Measurements from ENCODE around the gene CYP4A22. TPM values are rescaled to one million over a fixed set of nuclear protein-coding genes. Genes with fewer than 3 reads are reported as not detected.

The CYP4A22 gene
- total and polyA plus RNA-seq, 2 experiments from 2014 or later: not detected

DNA sequence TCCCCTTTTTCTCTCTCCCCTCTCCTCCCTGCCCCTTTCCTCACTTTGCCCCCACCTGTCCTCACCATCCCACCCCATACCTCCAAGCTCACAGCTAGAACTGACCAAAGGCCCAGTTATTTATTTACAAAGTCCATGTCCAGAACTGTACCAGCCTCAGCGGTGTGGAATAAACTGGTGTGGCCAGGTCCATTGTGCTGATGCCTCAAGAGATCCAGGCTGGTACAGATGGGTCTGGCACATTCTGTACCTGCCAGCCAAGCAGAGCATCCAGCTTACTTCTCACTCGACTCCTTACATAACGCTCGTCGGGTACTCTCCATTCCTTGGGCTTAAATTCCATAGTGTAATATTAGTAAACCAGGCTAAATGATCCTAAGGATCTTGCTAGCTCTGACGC lies 40.8 kb downstream of the CYP4A22 start (continued):
- TF ChIP-seq, protein P1, sequence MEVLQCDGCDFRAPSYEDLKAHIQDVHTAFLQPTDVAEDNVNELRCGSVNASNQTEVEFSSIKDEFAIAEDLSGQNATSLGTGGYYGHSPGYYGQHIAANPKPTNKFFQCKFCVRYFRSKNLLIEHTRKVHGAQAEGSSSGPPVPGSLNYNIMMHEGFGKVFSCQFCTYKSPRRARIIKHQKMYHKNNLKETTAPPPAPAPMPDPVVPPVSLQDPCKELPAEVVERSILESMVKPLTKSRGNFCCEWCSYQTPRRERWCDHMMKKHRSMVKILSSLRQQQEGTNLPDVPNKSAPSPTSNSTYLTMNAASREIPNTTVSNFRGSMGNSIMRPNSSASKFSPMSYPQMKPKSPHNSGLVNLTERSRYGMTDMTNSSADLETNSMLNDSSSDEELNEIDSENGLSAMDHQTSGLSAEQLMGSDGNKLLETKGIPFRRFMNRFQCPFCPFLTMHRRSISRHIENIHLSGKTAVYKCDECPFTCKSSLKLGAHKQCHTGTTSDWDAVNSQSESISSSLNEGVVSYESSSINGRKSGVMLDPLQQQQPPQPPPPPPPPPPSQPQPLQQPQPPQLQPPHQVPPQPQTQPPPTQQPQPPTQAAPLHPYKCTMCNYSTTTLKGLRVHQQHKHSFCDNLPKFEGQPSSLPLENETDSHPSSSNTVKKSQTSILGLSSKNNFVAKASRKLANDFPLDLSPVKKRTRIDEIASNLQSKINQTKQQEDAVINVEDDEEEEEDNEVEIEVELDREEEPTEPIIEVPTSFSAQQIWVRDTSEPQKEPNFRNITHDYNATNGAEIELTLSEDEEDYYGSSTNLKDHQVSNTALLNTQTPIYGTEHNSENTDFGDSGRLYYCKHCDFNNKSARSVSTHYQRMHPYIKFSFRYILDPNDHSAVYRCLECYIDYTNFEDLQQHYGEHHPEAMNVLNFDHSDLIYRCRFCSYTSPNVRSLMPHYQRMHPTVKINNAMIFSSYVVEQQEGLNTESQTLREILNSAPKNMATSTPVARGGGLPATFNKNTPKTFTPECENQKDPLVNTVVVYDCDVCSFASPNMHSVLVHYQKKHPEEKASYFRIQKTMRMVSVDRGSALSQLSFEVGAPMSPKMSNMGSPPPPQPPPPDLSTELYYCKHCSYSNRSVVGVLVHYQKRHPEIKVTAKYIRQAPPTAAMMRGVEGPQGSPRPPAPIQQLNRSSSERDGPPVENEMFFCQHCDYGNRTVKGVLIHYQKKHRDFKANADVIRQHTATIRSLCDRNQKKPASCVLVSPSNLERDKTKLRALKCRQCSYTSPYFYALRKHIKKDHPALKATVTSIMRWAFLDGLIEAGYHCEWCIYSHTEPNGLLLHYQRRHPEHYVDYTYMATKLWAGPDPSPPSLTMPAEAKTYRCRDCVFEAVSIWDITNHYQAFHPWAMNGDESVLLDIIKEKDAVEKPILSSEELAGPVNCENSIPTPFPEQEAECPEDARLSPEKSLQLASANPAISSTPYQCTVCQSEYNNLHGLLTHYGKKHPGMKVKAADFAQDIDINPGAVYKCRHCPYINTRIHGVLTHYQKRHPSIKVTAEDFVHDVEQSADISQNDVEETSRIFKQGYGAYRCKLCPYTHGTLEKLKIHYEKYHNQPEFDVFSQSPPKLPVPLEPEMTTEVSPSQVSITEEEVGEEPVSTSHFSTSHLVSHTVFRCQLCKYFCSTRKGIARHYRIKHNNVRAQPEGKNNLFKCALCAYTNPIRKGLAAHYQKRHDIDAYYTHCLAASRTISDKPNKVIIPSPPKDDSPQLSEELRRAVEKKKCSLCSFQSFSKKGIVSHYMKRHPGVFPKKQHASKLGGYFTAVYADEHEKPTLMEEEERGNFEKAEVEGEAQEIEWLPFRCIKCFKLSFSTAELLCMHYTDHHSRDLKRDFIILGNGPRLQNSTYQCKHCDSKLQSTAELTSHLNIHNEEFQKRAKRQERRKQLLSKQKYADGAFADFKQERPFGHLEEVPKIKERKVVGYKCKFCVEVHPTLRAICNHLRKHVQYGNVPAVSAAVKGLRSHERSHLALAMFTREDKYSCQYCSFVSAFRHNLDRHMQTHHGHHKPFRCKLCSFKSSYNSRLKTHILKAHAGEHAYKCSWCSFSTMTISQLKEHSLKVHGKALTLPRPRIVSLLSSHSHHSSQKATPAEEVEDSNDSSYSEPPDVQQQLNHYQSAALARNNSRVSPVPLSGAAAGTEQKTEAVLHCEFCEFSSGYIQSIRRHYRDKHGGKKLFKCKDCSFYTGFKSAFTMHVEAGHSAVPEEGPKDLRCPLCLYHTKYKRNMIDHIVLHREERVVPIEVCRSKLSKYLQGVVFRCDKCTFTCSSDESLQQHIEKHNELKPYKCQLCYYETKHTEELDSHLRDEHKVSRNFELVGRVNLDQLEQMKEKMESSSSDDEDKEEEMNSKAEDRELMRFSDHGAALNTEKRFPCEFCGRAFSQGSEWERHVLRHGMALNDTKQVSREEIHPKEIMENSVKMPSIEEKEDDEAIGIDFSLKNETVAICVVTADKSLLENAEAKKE (CRISPR knock-in tag; IDR thresholded peaks at IDR 0.05): no peak

DNA sequence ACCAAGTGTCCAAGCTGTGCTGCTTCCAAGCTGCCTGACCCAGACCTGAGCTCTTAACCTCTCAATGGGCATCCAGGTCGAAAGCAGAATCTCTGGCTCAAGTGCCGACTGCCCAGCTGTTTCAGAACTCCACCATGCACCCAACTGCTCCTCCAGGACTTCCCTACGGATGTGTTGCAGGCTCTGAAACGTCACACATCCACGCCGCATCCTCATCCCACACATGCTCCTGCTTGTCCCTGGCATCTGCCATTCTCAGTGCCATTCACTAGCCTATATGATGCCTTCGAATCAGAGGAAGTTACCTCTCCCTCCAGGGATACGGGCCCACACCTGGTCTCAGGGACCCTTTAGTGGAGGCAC lies 41.4 kb downstream of the CYP4A22 start:
- H3K27me3 ChIP-seq (ENCODE audit: insufficient read depth): peaks cover 15% of the 10 kb centered on the region
- peaks cover 8% of the 10 kb centered on the region for H3K4me1 ChIP-seq (ENCODE audit: insufficient read depth)
- peak overlapping the region; percentile 86 for H3K27ac Mint-ChIP-seq
- peak overlapping the region; percentile 87 for H3K4me2 ChIP-seq
- H3K27ac ChIP-seq (ENCODE audit: low read depth): no peak overlapping the region
- peak overlapping the region; percentile 56 for H3K4me3 ChIP-seq
- no peak for TF ChIP-seq NANOG (IDR thresholded peaks at IDR 0.05; ENCODE audit: borderline replicate concordance)
- TF ChIP-seq, protein P2, sequence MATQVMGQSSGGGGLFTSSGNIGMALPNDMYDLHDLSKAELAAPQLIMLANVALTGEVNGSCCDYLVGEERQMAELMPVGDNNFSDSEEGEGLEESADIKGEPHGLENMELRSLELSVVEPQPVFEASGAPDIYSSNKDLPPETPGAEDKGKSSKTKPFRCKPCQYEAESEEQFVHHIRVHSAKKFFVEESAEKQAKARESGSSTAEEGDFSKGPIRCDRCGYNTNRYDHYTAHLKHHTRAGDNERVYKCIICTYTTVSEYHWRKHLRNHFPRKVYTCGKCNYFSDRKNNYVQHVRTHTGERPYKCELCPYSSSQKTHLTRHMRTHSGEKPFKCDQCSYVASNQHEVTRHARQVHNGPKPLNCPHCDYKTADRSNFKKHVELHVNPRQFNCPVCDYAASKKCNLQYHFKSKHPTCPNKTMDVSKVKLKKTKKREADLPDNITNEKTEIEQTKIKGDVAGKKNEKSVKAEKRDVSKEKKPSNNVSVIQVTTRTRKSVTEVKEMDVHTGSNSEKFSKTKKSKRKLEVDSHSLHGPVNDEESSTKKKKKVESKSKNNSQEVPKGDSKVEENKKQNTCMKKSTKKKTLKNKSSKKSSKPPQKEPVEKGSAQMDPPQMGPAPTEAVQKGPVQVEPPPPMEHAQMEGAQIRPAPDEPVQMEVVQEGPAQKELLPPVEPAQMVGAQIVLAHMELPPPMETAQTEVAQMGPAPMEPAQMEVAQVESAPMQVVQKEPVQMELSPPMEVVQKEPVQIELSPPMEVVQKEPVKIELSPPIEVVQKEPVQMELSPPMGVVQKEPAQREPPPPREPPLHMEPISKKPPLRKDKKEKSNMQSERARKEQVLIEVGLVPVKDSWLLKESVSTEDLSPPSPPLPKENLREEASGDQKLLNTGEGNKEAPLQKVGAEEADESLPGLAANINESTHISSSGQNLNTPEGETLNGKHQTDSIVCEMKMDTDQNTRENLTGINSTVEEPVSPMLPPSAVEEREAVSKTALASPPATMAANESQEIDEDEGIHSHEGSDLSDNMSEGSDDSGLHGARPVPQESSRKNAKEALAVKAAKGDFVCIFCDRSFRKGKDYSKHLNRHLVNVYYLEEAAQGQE (IDR thresholded peaks at IDR 0.05; ENCODE audit: unreplicated experiment): no peak
- no peak for TF ChIP-seq STAT1 (IDR thresholded peaks at IDR 0.05; ENCODE audit: unreplicated experiment)
- TF ChIP-seq JUNB (IDR thresholded peaks at IDR 0.05; ENCODE audit: unreplicated experiment): no peak
- no peak for TF ChIP-seq POLR2AphosphoS5 (IDR thresholded peaks at IDR 0.05; ENCODE audit: low read depth)
- TF ChIP-seq ZNF114 (CRISPR knock-in tag; IDR thresholded peaks at IDR 0.05): no peak
- TF ChIP-seq, protein P3, sequence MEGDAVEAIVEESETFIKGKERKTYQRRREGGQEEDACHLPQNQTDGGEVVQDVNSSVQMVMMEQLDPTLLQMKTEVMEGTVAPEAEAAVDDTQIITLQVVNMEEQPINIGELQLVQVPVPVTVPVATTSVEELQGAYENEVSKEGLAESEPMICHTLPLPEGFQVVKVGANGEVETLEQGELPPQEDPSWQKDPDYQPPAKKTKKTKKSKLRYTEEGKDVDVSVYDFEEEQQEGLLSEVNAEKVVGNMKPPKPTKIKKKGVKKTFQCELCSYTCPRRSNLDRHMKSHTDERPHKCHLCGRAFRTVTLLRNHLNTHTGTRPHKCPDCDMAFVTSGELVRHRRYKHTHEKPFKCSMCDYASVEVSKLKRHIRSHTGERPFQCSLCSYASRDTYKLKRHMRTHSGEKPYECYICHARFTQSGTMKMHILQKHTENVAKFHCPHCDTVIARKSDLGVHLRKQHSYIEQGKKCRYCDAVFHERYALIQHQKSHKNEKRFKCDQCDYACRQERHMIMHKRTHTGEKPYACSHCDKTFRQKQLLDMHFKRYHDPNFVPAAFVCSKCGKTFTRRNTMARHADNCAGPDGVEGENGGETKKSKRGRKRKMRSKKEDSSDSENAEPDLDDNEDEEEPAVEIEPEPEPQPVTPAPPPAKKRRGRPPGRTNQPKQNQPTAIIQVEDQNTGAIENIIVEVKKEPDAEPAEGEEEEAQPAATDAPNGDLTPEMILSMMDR (conservative IDR thresholded peaks at IDR 0.05; ENCODE audit: low read depth in 2 of 2): no peak
- H3K36me3 Mint-ChIP-seq (ENCODE audit: low read depth): no peaks in the 10 kb centered on the region; the same call in 2 of the 3 replicates
- peak overlapping the region; percentile 71 for H3K4me3 Mint-ChIP-seq
- H2AFZ ChIP-seq: peak overlapping the region; percentile 59; the same call in 1 of the 2 replicates
- no peaks in the 10 kb centered on the region for H3K9me2 ChIP-seq (ENCODE audit: insufficient read depth)
- H3F3A ChIP-seq (replicated peaks; ENCODE audit: low read depth): no peaks in the 10 kb centered on the region
- no peaks in the 10 kb centered on the region for H3K36me3 ChIP-seq (ENCODE audit: insufficient read depth)
- H3K27me3 Mint-ChIP-seq (ENCODE audit: insufficient read depth, low read depth, poor library complexity): peaks cover 24% of the 10 kb centered on the region
- ATAC-seq (no peak), DNase-seq (ENCODE audit: low spot score) (no peak)
- H3K9me3 Mint-ChIP-seq: peaks cover 5% of the 10 kb centered on the region; the same call in 1 of the 3 replicates
- H3K79me2 ChIP-seq (replicated peaks; ENCODE audit: insufficient read depth): no peaks in the 10 kb centered on the region
- H3K4me1 Mint-ChIP-seq: peaks cover 24% of the 10 kb centered on the region
- no peaks in the 10 kb centered on the region for H4K20me1 ChIP-seq (replicated peaks; ENCODE audit: insufficient read depth)
